ENCODE measurements around the gene IP6K3. TPM values are rescaled to one million over a fixed set of nuclear protein-coding genes. Genes with fewer than 3 reads are reported as not detected.

The IP6K3 gene
- total and polyA plus RNA-seq, 12 donors, result 0.06 to 1.6 (median 0.71) TPM; not detected in 3

DNA sequence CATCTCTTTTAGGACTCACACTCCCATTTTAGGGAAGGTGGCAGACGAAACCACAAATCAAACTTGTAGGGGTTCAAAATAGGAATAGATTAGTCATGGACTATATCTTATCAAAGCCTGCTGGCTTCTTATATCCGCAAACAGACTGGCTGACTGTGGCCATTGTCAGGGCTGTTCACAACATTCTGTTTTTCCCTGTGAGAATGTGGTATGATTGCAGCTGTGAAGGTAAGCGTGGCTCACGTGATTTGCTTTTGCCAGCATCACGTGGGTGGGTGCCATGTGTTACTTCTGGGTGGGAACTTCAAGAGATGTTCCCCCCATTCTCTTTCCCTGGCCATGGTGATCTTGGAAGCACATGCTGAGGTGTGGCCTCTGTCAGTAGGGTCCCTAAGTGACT, 5.9 kb downstream of the IP6K3 start:
- H3K27me3 ChIP-seq, result peaks cover 20% of the 10 kb centered on the region
- DNase-seq, result no peak
- intact Hi-C loops (cut with DNase I), result no loop called here
- no peaks in the 10 kb centered on the region for H3K36me3 ChIP-seq (replicated peaks in 1 of 2)
- no peaks in the 10 kb centered on the region for H3K9me3 ChIP-seq (replicated peaks in 1 of 3)
- no peak overlapping the region for H3K27ac ChIP-seq
- H3K4me1 ChIP-seq (replicated peaks in 1 of 2), result peaks cover 0 to 10% of the 10 kb centered on the region in 2 donors
- H3K4me3 ChIP-seq, result no peak overlapping the region
- WGBS, 4 donors, result 72 to 88% (median 83%) methylated on average over 2 to 5 of the region's 5 CpGs
- TF ChIP-seq POLR2A (IDR thresholded peaks at IDR 0.05), result no peak
- TF ChIP-seq, protein P1, sequence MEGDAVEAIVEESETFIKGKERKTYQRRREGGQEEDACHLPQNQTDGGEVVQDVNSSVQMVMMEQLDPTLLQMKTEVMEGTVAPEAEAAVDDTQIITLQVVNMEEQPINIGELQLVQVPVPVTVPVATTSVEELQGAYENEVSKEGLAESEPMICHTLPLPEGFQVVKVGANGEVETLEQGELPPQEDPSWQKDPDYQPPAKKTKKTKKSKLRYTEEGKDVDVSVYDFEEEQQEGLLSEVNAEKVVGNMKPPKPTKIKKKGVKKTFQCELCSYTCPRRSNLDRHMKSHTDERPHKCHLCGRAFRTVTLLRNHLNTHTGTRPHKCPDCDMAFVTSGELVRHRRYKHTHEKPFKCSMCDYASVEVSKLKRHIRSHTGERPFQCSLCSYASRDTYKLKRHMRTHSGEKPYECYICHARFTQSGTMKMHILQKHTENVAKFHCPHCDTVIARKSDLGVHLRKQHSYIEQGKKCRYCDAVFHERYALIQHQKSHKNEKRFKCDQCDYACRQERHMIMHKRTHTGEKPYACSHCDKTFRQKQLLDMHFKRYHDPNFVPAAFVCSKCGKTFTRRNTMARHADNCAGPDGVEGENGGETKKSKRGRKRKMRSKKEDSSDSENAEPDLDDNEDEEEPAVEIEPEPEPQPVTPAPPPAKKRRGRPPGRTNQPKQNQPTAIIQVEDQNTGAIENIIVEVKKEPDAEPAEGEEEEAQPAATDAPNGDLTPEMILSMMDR (IDR thresholded peaks at IDR 0.05), result no peak

DNA sequence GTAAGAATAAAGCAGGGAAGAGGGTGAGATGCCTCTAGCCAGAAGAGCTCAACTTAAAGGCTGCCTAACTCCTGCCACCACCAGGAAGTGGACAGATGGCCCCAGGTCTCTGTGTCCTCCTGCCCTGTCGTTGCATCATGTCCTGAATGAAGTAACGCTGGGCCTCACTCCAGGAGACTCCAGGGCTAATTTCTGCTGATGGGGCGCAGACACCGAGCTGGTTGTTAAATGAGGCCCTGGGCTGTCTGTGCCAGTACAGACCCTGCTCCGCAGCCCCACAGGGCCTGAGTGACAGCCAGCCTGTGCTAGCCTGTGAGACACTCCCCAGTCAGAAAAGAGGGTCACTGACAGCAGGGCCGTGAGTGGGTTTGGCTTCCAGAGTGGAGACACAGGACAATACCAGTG, 6.5 kb downstream of the IP6K3 start:
- H3K27me3 ChIP-seq, result peaks cover 20% of the 10 kb centered on the region
- no peak overlapping the region for H3K27ac ChIP-seq
- TF ChIP-seq, protein P1 (IDR thresholded peaks at IDR 0.05), result no peak
- TF ChIP-seq POLR2A (IDR thresholded peaks at IDR 0.05), result no peak
- DNase-seq, result peak in 1 of 7 donors; percentile 61
- H3K4me3 ChIP-seq, result no peak overlapping the region
- peaks cover 0 to 10% of the 10 kb centered on the region in 2 donors for H3K4me1 ChIP-seq (replicated peaks in 1 of 2)
- no peaks in the 10 kb centered on the region for H3K9me3 ChIP-seq (replicated peaks in 1 of 3)
- intact Hi-C loops (cut with DNase I), result no loop called here
- 71 to 80% (median 77%) methylated on average over 3 to 6 of the region's 6 CpGs for WGBS, 4 donors
- no peaks in the 10 kb centered on the region for H3K36me3 ChIP-seq (replicated peaks in 1 of 2)

- WGBS, 4 donors, result 54 to 91% (median 82%) methylated on average over 3 to 5 of the region's 5 CpGs
- Histone ChIP-seq H3K9me3 (replicated peaks in 1 of 3) (no peaks in the 10 kb centered on the region), H3K4me1 (replicated peaks in 1 of 2) (peaks cover 0 to 6% of the 10 kb centered on the region in 2 donors), H3K27me3 (peaks cover 22% of the 10 kb centered on the region), H3K4me3 (no peak overlapping the region), H3K36me3 (replicated peaks in 1 of 2) (no peaks in the 10 kb centered on the region), H3K27ac (no peak overlapping the region)
- TF ChIP-seq POLR2A (IDR thresholded peaks at IDR 0.05), result no peak
- TF ChIP-seq, protein P1 (IDR thresholded peaks at IDR 0.05), result no peak
- DNase-seq, result no peak
- intact Hi-C loops (cut with DNase I), result no loop called here
Measured at GRCh38 chr6:33739571-33739970, 7.1 kb downstream of the IP6K3 start.

DNA sequence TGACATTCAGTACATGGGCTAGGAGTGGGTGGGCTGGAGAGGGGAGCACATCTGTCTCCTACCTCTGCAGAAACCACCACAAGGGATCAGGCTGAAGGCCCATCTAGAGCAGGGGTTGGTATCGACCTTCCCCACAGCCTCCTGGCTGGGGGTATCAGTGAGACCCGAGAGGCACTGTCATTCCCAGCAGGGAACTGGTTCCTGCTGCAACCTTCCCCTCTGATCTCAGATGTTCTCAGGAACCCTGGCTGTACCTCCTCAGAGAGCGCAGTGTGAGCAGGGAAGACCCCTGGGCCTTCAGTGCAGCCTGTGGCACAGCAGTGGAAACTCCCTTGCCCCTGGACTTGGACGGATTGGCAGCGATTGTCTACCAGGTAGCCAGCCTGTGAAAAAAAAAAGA, 7.8 kb downstream of the IP6K3 start:
- Histone ChIP-seq H3K27ac (no peak overlapping the region), H3K4me1 (replicated peaks in 1 of 2) (peaks cover 0 to 6% of the 10 kb centered on the region in 2 donors), H3K27me3 (peaks cover 24% of the 10 kb centered on the region), H3K36me3 (replicated peaks in 1 of 2) (no peaks in the 10 kb centered on the region), H3K9me3 (replicated peaks in 1 of 3) (no peaks in the 10 kb centered on the region), H3K4me3 (no peak overlapping the region)
- TF ChIP-seq, protein P1 (IDR thresholded peaks at IDR 0.05), result no peak
- TF ChIP-seq POLR2A (IDR thresholded peaks at IDR 0.05), result no peak
- DNase-seq, result no peak
- 92 to 96% (median 93%) methylated on average over 4 to 5 of the region's 5 CpGs for WGBS, 4 donors
- intact Hi-C loops (cut with DNase I), result no loop called here

Measured in adrenal gland (tissue), 12 donors.